Measurements from ENCODE around the gene NVL.

DNA sequence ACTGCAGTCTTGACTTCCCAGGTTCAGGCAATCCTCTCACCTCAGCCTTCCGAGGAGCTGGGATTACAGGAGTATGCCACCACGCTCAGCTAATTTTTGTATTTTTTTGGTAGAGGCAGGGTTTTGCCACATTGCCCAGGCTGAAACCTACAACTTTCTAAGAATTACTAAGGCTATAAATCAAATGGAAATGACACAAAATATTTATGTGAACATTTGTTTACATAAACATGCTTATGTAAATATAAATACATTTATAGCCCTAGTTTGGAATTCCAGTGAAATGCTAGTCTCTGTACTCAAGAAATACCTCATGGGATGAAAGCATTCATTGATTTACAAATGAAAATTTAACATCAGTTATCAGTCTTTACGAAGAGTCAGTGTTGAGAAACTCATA, 47.8 kb downstream of the NVL start:
- no peak for TF ChIP-seq POLR2AphosphoS5 (IDR thresholded peaks at IDR 0.05)
- TF ChIP-seq, protein P1, sequence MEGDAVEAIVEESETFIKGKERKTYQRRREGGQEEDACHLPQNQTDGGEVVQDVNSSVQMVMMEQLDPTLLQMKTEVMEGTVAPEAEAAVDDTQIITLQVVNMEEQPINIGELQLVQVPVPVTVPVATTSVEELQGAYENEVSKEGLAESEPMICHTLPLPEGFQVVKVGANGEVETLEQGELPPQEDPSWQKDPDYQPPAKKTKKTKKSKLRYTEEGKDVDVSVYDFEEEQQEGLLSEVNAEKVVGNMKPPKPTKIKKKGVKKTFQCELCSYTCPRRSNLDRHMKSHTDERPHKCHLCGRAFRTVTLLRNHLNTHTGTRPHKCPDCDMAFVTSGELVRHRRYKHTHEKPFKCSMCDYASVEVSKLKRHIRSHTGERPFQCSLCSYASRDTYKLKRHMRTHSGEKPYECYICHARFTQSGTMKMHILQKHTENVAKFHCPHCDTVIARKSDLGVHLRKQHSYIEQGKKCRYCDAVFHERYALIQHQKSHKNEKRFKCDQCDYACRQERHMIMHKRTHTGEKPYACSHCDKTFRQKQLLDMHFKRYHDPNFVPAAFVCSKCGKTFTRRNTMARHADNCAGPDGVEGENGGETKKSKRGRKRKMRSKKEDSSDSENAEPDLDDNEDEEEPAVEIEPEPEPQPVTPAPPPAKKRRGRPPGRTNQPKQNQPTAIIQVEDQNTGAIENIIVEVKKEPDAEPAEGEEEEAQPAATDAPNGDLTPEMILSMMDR (IDR thresholded peaks at IDR 0.05 in 8 of 11, conservative IDR thresholded peaks at IDR 0.05 in 3 of 11), result no peak
- no peak for TF ChIP-seq POLR2A (IDR thresholded peaks at IDR 0.05)
